ENCODE results near the gene PHLDA2. TPM values are rescaled to one million over a fixed set of nuclear protein-coding genes. Genes with fewer than 3 reads are reported as not detected.

Gene PHLDA2
- total and polyA plus RNA-seq, 2 donors (not counting 1 experiment from before 2014, with no cell fraction given), result 1.4 TPM; not detected in 1

GRCh38 chr11:2898366-2899079 is 30.7 kb downstream of the PHLDA2 start:
- no peaks in the 10 kb centered on the region for H4K20me1 ChIP-seq (ENCODE audit: control insufficient read depth, insufficient read depth, low read length, poor library complexity, severe bottlenecking)
- H3K9me3 ChIP-seq (ENCODE audit: control extremely low read depth in 1 of 3, control insufficient read depth in 2 of 3, insufficient read depth in 1 of 3, low read length in 2 of 3), result no peaks in the 10 kb centered on the region
- Mint-ChIP-seq H3K27me3 (no peaks in the 10 kb centered on the region), H3K9me3 (ENCODE audit: insufficient read depth) (no peaks in the 10 kb centered on the region), H3K4me3 (peak overlapping the region; percentile 21), H3K27ac (peak overlapping the region; percentile 5), H3K4me1 (peaks cover 17% of the 10 kb centered on the region)
- H3K27me3 ChIP-seq (replicated peaks in 1 of 4; ENCODE audit: control extremely low read depth in 1 of 4, control insufficient read depth in 3 of 4, insufficient read depth in 4 of 4, low read length in 3 of 4), result no peaks in the 10 kb centered on the region
- DNase-seq, result no peak
- ChIA-PET CTCF (interaction anchor here (0.7 to 1.9 kb wide), 4 partner anchors 9 to 366 kb away, joined by 3 to 6 read pairs (median 4); no protein-coding TSS in a partner anchor), POLR2A (no interaction called here)
- H3K36me3 ChIP-seq (replicated peaks in 1 of 2; ENCODE audit: control extremely low read depth in 1 of 2, control insufficient read depth in 1 of 2, extremely low read depth in 1 of 2, insufficient read depth in 2 of 2, low read length in 1 of 2), result no peaks in the 10 kb centered on the region
- no peak overlapping the region for H3K4me3 ChIP-seq (ENCODE audit: control extremely low read depth in 1 of 5, extremely low read depth in 1 of 5, insufficient read depth in 1 of 5, low read depth in 2 of 5, low read length in 4 of 5)
- no peak overlapping the region for H3K9ac ChIP-seq (ENCODE audit: low read length)
- H2AFZ ChIP-seq (ENCODE audit: insufficient read depth, low read depth, low read length, poor library complexity, severe bottlenecking), result no peak overlapping the region
- no peaks in the 10 kb centered on the region for H3K79me2 ChIP-seq (ENCODE audit: control insufficient read depth, insufficient read depth, low read length)
- intact Hi-C loops (cut with micrococcal nuclease), result no loop called here
- TF ChIP-seq CTCF (IDR thresholded peaks at IDR 0.05), result no peak
- no peak for TF ChIP-seq EZH2 (IDR thresholded peaks at IDR 0.05; ENCODE audit: borderline replicate concordance, insufficient read depth, low read depth, low read length, poor library complexity, severe bottlenecking)
- no peak for ATAC-seq (ENCODE audit: low read depth)
- H3K4me2 ChIP-seq (replicated peaks; ENCODE audit: low read depth, low read length, poor library complexity, severe bottlenecking), result no peak overlapping the region
- no peak overlapping the region for H3K27ac ChIP-seq (ENCODE audit: low read length in 2 of 2)
- peaks cover 9 to 25% of the 10 kb centered on the region in 2 donors for H3K4me1 ChIP-seq (ENCODE audit: control insufficient read depth in 2 of 2, insufficient read depth in 2 of 2, low read length in 2 of 2)
- 43% methylated on average over 12 of the region's 12 CpGs for WGBS (ENCODE audit: insufficient coverage)

- ATAC-seq (ENCODE audit: low read depth), result no peak
These were observed 32.2 kb downstream of the PHLDA2 start for GRCh38 chr11:2897048-2897447.

More at GRCh38 chr11:2897048-2897447, 32.2 kb downstream of the PHLDA2 start:
- POLR2A ChIA-PET, result no interaction called here
- no peaks in the 10 kb centered on the region for H3K79me2 ChIP-seq (ENCODE audit: control insufficient read depth, insufficient read depth, low read length)
- H3K4me1 ChIP-seq (ENCODE audit: control insufficient read depth in 2 of 2, insufficient read depth in 2 of 2, low read length in 2 of 2), result peaks cover 8 to 21% of the 10 kb centered on the region in 2 donors
- intact Hi-C loops (cut with micrococcal nuclease), result no loop called here
- H3K4me3 ChIP-seq (ENCODE audit: control extremely low read depth in 1 of 5, extremely low read depth in 1 of 5, insufficient read depth in 1 of 5, low read depth in 2 of 5, low read length in 4 of 5), result no peak overlapping the region
- Mint-ChIP-seq H3K4me3 (no peak overlapping the region), H3K9me3 (ENCODE audit: insufficient read depth) (no peaks in the 10 kb centered on the region), H3K27me3 (no peaks in the 10 kb centered on the region), H3K27ac (peak overlapping the region; percentile 6), H3K4me1 (peaks cover 25% of the 10 kb centered on the region)
- no peak for DNase-seq
- no peaks in the 10 kb centered on the region for H3K36me3 ChIP-seq (replicated peaks in 1 of 2; ENCODE audit: control extremely low read depth in 1 of 2, control insufficient read depth in 1 of 2, extremely low read depth in 1 of 2, insufficient read depth in 2 of 2, low read length in 1 of 2)
- H3K9ac ChIP-seq (ENCODE audit: low read length), result no peak overlapping the region
- no peaks in the 10 kb centered on the region for H3K9me3 ChIP-seq (ENCODE audit: control extremely low read depth in 1 of 3, control insufficient read depth in 2 of 3, insufficient read depth in 1 of 3, low read length in 2 of 3)
- H3K4me2 ChIP-seq (replicated peaks; ENCODE audit: low read depth, low read length, poor library complexity, severe bottlenecking), result no peak overlapping the region
- TF ChIP-seq CTCF (IDR thresholded peaks at IDR 0.05) (no peak), EZH2 (IDR thresholded peaks at IDR 0.05; ENCODE audit: borderline replicate concordance, insufficient read depth, low read depth, low read length, poor library complexity, severe bottlenecking) (no peak)
- 90% methylated on average over 6 of the region's 6 CpGs for WGBS (ENCODE audit: insufficient coverage)
- H3K27ac ChIP-seq (ENCODE audit: low read length in 2 of 2), result no peak overlapping the region
- no peaks in the 10 kb centered on the region for H4K20me1 ChIP-seq (ENCODE audit: control insufficient read depth, insufficient read depth, low read length, poor library complexity, severe bottlenecking)
- H2AFZ ChIP-seq (ENCODE audit: insufficient read depth, low read depth, low read length, poor library complexity, severe bottlenecking), result no peak overlapping the region
- CTCF ChIA-PET, result interaction anchor here (1.0 to 16.1 kb wide), 2 partner anchors 20 to 366 kb away, joined by 3 to 595 read pairs; no protein-coding TSS in a partner anchor
- H3K27me3 ChIP-seq (replicated peaks in 1 of 4; ENCODE audit: control extremely low read depth in 1 of 4, control insufficient read depth in 3 of 4, insufficient read depth in 4 of 4, low read length in 3 of 4), result no peaks in the 10 kb centered on the region

Data from B cell (primary cell).